Measurements from ENCODE around the gene GSTK1.
"Not testable (repeated sequence)": the region's sequence is repeated elsewhere in the genome, so short reads cannot be mapped to it uniquely, and the experiment has no call there.

Gene GSTK1

GRCh38 chr7:143263266-143264195 is at the start of gene GSTK1:
GSTK1 (plus strand) TSS chr7:143263441; CDS start chr7:143263514, 73 bp downstream.
- peak within 1 kb of the TSS; percentile 92 for H3K4me3 ChIP-seq (ENCODE audit: low read length)
- no peak for TF ChIP-seq CTCF (IDR thresholded peaks at IDR 0.05; ENCODE audit: insufficient read depth, low read depth, low read length, missing control alignments)
- peak; percentile 72 for DNase-seq (ENCODE audit: low read depth)

GRCh38 chr7:143213478-143213877 is 49.8 kb upstream of the GSTK1 start:
- not testable (repeated sequence) for H3K4me3 ChIP-seq (ENCODE audit: low read length); DNase-seq (ENCODE audit: low read depth)

- TF ChIP-seq CTCF (IDR thresholded peaks at IDR 0.05; ENCODE audit: insufficient read depth, low read depth, low read length, missing control alignments): peak; percentile 100
- no peak overlapping the region for H3K4me3 ChIP-seq (ENCODE audit: low read length)
- peak; percentile 84 for DNase-seq (ENCODE audit: low read depth)
These were observed 48.2 kb upstream of the GSTK1 start for GRCh38 chr7:143214789-143215679.

- TF ChIP-seq CTCF (IDR thresholded peaks at IDR 0.05; ENCODE audit: insufficient read depth, low read depth, low read length, missing control alignments): no peak
- DNase-seq (ENCODE audit: low read depth): peak; percentile 66
- no peak overlapping the region for H3K4me3 ChIP-seq (ENCODE audit: low read length)
These were observed 47.1 kb upstream of the GSTK1 start for GRCh38 chr7:143216151-143216550.

- no peak for TF ChIP-seq CTCF (IDR thresholded peaks at IDR 0.05; ENCODE audit: insufficient read depth, low read depth, low read length, missing control alignments)
- no peak for DNase-seq (ENCODE audit: low read depth)
- H3K4me3 ChIP-seq (ENCODE audit: low read length): no peak overlapping the region
These were observed 46.6 kb upstream of the GSTK1 start for GRCh38 chr7:143216686-143217085.

- no peak overlapping the region for H3K4me3 ChIP-seq (ENCODE audit: low read length)
- no peak for DNase-seq (ENCODE audit: low read depth)
- TF ChIP-seq CTCF (IDR thresholded peaks at IDR 0.05; ENCODE audit: insufficient read depth, low read depth, low read length, missing control alignments): no peak
These were observed 45.4 kb upstream of the GSTK1 start for GRCh38 chr7:143217806-143218205.

GRCh38 chr7:143221286-143221685 is 42.0 kb upstream of the GSTK1 start:
- no peak for DNase-seq (ENCODE audit: low read depth)
- no peak overlapping the region for H3K4me3 ChIP-seq (ENCODE audit: low read length)
- TF ChIP-seq CTCF (IDR thresholded peaks at IDR 0.05; ENCODE audit: insufficient read depth, low read depth, low read length, missing control alignments): no peak
